Measurements from ENCODE around the gene SPINK1. TPM values are rescaled to one million over a fixed set of nuclear protein-coding genes. Genes with fewer than 3 reads are reported as not detected.
A peak's percentile ranks its signal among the peaks of the same experiment; 100 is the strongest.
"Not testable (repeated sequence)": the region's sequence is repeated elsewhere in the genome, so short reads cannot be mapped to it uniquely, and the experiment has no call there.

The SPINK1 gene
- total RNA-seq, 1 experiment from 2014 or later: 1.5 TPM

- intact Hi-C loops (cut with micrococcal nuclease): no loop called here
- Mint-ChIP-seq H3K4me3 (ENCODE audit: unreplicated experiment) (no peak overlapping the region), H3K36me3 (ENCODE audit: insufficient read depth, unreplicated experiment) (no peaks in the 10 kb centered on the region), H3K9me3 (ENCODE audit: unreplicated experiment) (no peaks in the 10 kb centered on the region), H3K27ac (ENCODE audit: low read depth, unreplicated experiment) (no peak overlapping the region), H3K4me1 (ENCODE audit: insufficient read depth, unreplicated experiment) (peaks cover 6% of the 10 kb centered on the region), H3K27me3 (ENCODE audit: insufficient read depth, unreplicated experiment) (peaks cover 31% of the 10 kb centered on the region)
- ChIA-PET CTCF (interaction anchor here (0.6 to 1.3 kb wide), 4 partner anchors 18 to 227 kb away, joined by 3 to 4 read pairs (median 3); no protein-coding TSS in a partner anchor), POLR2A (interaction anchor here (0.6 kb wide), 1 partner anchor 85 kb away, joined by 3 read pairs; no protein-coding TSS in a partner anchor)
- TF ChIP-seq, protein P1, sequence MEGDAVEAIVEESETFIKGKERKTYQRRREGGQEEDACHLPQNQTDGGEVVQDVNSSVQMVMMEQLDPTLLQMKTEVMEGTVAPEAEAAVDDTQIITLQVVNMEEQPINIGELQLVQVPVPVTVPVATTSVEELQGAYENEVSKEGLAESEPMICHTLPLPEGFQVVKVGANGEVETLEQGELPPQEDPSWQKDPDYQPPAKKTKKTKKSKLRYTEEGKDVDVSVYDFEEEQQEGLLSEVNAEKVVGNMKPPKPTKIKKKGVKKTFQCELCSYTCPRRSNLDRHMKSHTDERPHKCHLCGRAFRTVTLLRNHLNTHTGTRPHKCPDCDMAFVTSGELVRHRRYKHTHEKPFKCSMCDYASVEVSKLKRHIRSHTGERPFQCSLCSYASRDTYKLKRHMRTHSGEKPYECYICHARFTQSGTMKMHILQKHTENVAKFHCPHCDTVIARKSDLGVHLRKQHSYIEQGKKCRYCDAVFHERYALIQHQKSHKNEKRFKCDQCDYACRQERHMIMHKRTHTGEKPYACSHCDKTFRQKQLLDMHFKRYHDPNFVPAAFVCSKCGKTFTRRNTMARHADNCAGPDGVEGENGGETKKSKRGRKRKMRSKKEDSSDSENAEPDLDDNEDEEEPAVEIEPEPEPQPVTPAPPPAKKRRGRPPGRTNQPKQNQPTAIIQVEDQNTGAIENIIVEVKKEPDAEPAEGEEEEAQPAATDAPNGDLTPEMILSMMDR (IDR thresholded peaks at IDR 0.05; ENCODE audit: unreplicated experiment): no peak
- no TSS peak for BruUV-seq (replicated peaks)
- DNase-seq (ENCODE audit: unreplicated experiment): peak; percentile 59
These were observed 26.4 kb downstream of the SPINK1 start for GRCh38 chr5:147805030-147805454.

DNA sequence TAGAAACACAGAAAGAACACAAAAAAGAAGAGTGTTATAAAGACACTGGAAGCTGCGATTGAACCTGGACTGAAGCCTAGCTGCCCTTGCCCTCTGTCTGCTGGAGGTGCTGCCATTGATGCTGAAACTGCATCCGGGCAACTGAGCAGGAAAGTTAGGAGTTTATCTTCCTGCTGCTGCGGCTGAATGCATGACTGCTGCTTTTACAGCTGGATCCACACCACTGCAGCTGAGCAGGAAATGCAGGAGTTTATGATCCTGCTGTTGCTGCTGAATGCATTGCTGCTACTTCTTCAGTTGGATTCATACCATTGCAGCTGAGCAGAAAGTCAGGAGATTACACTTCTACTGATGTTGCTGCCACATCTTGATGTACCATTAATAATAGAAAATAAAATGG, 27.1 kb downstream of the SPINK1 start:
- no TSS peak for BruUV-seq (replicated peaks)
- no peaks in the 10 kb centered on the region for H3K36me3 Mint-ChIP-seq (ENCODE audit: insufficient read depth, unreplicated experiment)
- H3K9me3 Mint-ChIP-seq (ENCODE audit: unreplicated experiment): no peaks in the 10 kb centered on the region
- ChIA-PET CTCF (interaction anchor here (0.6 to 1.3 kb wide), 4 partner anchors 18 to 176 kb away, joined by 3 to 4 read pairs (median 3); no protein-coding TSS in a partner anchor), POLR2A (no interaction called here)
- intact Hi-C loops (cut with micrococcal nuclease): no loop called here
- no peak for DNase-seq (ENCODE audit: unreplicated experiment)
- no peak overlapping the region for H3K27ac Mint-ChIP-seq (ENCODE audit: low read depth, unreplicated experiment)
- H3K4me3 Mint-ChIP-seq (ENCODE audit: unreplicated experiment): no peak overlapping the region
- TF ChIP-seq, protein P1 (IDR thresholded peaks at IDR 0.05; ENCODE audit: unreplicated experiment): no peak
- peaks cover 6% of the 10 kb centered on the region for H3K4me1 Mint-ChIP-seq (ENCODE audit: insufficient read depth, unreplicated experiment)
- peaks cover 38% of the 10 kb centered on the region for H3K27me3 Mint-ChIP-seq (ENCODE audit: insufficient read depth, unreplicated experiment)

DNA sequence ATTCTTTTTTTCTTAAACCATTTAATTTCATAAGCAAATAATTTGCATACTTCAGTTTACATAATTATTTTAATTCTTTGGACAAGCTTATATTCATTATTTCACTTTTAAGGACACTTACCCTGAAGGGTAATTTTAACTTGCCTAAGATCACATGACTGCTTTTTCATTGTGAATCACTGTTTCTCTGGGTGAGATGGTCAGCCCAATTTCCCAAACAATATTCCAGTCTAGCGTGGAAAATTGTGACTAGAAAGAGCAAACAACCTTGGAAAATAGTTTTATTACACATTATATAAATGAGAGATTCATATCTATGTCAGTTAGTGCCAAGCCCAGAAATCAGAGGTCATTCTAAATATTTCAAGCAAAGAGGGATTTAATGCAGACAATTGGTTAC, 27.5 kb downstream of the SPINK1 start:
- H3K9me3 Mint-ChIP-seq (ENCODE audit: unreplicated experiment): no peaks in the 10 kb centered on the region
- H3K27ac Mint-ChIP-seq (ENCODE audit: low read depth, unreplicated experiment): no peak overlapping the region
- TF ChIP-seq, protein P1 (IDR thresholded peaks at IDR 0.05; ENCODE audit: unreplicated experiment): no peak
- peaks cover 6% of the 10 kb centered on the region for H3K4me1 Mint-ChIP-seq (ENCODE audit: insufficient read depth, unreplicated experiment)
- no peak for DNase-seq (ENCODE audit: unreplicated experiment)
- BruUV-seq (replicated peaks): no TSS peak
- no peak overlapping the region for H3K4me3 Mint-ChIP-seq (ENCODE audit: unreplicated experiment)
- ChIA-PET CTCF (interaction anchor here (0.8 to 1.3 kb wide), 2 partner anchors 175 to 176 kb away, joined by 3 to 4 read pairs; no protein-coding TSS in a partner anchor), POLR2A (no interaction called here)
- peaks cover 38% of the 10 kb centered on the region for H3K27me3 Mint-ChIP-seq (ENCODE audit: insufficient read depth, unreplicated experiment)
- intact Hi-C loops (cut with micrococcal nuclease): no loop called here
- no peaks in the 10 kb centered on the region for H3K36me3 Mint-ChIP-seq (ENCODE audit: insufficient read depth, unreplicated experiment)

- H3K27ac Mint-ChIP-seq (ENCODE audit: low read depth, unreplicated experiment); H3K36me3 Mint-ChIP-seq (ENCODE audit: insufficient read depth, unreplicated experiment); BruUV-seq (replicated peaks); CTCF ChIA-PET; H3K4me1 Mint-ChIP-seq (ENCODE audit: insufficient read depth, unreplicated experiment); POLR2A ChIA-PET; DNase-seq (ENCODE audit: unreplicated experiment); H3K9me3 Mint-ChIP-seq (ENCODE audit: unreplicated experiment); intact Hi-C loops (cut with micrococcal nuclease); H3K4me3 Mint-ChIP-seq (ENCODE audit: unreplicated experiment): not testable (repeated sequence)
- peaks cover 38% of the 10 kb centered on the region for H3K27me3 Mint-ChIP-seq (ENCODE audit: insufficient read depth, unreplicated experiment)
These were observed 28.3 kb downstream of the SPINK1 start for GRCh38 chr5:147803161-147803560.
